KMS-11 (cell line): ENCODE data around the gene TRAPPC5.

Experiments
- H2AFZ ChIP-seq: fragments of 200-600 bp; sonication (generic); 2 replicates; pipeline ENCODE4 v1.6.1; 2016; ENCODE audit warnings: antibody characterized with exemption, mixed run types, low read depth
- H3K27ac ChIP-seq: fragments of 200-600 bp; sonication (generic); 2 replicates; pipeline ENCODE4 v1.6.1; 2016; ENCODE audit warnings: mild to moderate bottlenecking, mixed run types
- H3K27me3 ChIP-seq: fragments of 200-600 bp; sonication (generic); 2 replicates; pipeline ENCODE4 v1.6.1; 2017; ENCODE audit warnings: mild to moderate bottlenecking, low read depth, mixed run types, moderate library complexity; ENCODE audit not compliant: insufficient read depth
- H3K36me3 ChIP-seq: fragments of 200-600 bp; sonication (generic); 2 replicates; pipeline ENCODE4 v1.6.1; 2017; ENCODE audit warnings: mild to moderate bottlenecking, mixed run types; ENCODE audit not compliant: insufficient read depth
- H3K4me1 ChIP-seq: fragments of 200-600 bp; sonication (generic); 2 replicates; pipeline ENCODE4 v1.6.1; 2016; ENCODE audit warnings: mild to moderate bottlenecking, low read depth, mixed run types; ENCODE audit not compliant: poor library complexity, severe bottlenecking
- H3K4me2 ChIP-seq: fragments of 200-600 bp; sonication (generic); 2 replicates; pipeline ENCODE4 v1.7.0; 2016; ENCODE audit warnings: mild to moderate bottlenecking, mixed run types
- H3K4me3 ChIP-seq: fragments of 200-600 bp; sonication (generic); IDR thresholded peaks from 2 replicates; pipeline ENCODE4 v1.6.1; 2017; ENCODE audit warnings: low read depth, low read length, mixed read lengths; ENCODE audit not compliant: insufficient read depth
- H3K79me2 ChIP-seq: fragments of 200-600 bp; sonication (generic); 2 replicates; pipeline ENCODE4 v1.6.1; 2016; ENCODE audit warnings: low read depth, mixed run types; ENCODE audit not compliant: insufficient read depth
- H3K9ac ChIP-seq: fragments of 200-600 bp; sonication (generic); 2 replicates; pipeline ENCODE4 v1.6.1; 2016; ENCODE audit warnings: mild to moderate bottlenecking, mixed run types
- H4K20me1 ChIP-seq: fragments of 200-600 bp; sonication (generic); 2 replicates; pipeline ENCODE4 v1.6.1; 2016; ENCODE audit warnings: mild to moderate bottlenecking, mixed run types; ENCODE audit not compliant: insufficient read depth
- CTCF ChIP-seq: fragments of 200-600 bp; sonication (generic); conservative IDR thresholded peaks from 2 replicates; pipeline ENCODE4 v1.6.1; 2017; ENCODE audit warnings: low read depth, mild to moderate bottlenecking, antibody characterized with exemption, low read length, moderate library complexity, mixed read lengths

Gene TRAPPC5

GRCh38 chr19:7715671-7716070 lies 35.0 kb downstream of the TRAPPC5 start:
- Histone ChIP-seq H3K27me3 (peaks cover 24% of the 10 kb centered on the region), H3K79me2 (no peaks in the 10 kb centered on the region), H3K4me1 (no peaks in the 10 kb centered on the region), H3K27ac (no peak overlapping the region), H2AFZ (no peak overlapping the region), H3K4me3 (no peak overlapping the region), H3K4me2 (no peak overlapping the region), H3K36me3 (no peaks in the 10 kb centered on the region), H3K9ac (no peak overlapping the region), H4K20me1 (no peaks in the 10 kb centered on the region)
- TF ChIP-seq CTCF: no peak

GRCh38 chr19:7716762-7717161 lies 36.1 kb downstream of the TRAPPC5 start:
- TF ChIP-seq CTCF: no peak
- H4K20me1 ChIP-seq: no peaks in the 10 kb centered on the region
- no peak overlapping the region for H3K27ac ChIP-seq
- H3K4me3 ChIP-seq: no peak overlapping the region
- H3K4me2 ChIP-seq: no peak overlapping the region
- no peak overlapping the region for H3K9ac ChIP-seq
- H2AFZ ChIP-seq: no peak overlapping the region
- no peaks in the 10 kb centered on the region for H3K79me2 ChIP-seq
- no peaks in the 10 kb centered on the region for H3K36me3 ChIP-seq
- peaks cover 27% of the 10 kb centered on the region for H3K27me3 ChIP-seq
- H3K4me1 ChIP-seq: no peaks in the 10 kb centered on the region

- TF ChIP-seq CTCF: no peak
Measured at GRCh38 chr19:7718668-7719067, 38.0 kb downstream of the TRAPPC5 start.

GRCh38 chr19:7720351-7720750 lies 39.7 kb downstream of the TRAPPC5 start:
- Histone ChIP-seq H3K27me3 (peaks cover 50% of the 10 kb centered on the region), H3K4me1 (no peaks in the 10 kb centered on the region), H3K27ac (no peak overlapping the region), H3K4me3 (no peak overlapping the region), H3K79me2 (no peaks in the 10 kb centered on the region), H3K36me3 (no peaks in the 10 kb centered on the region), H4K20me1 (no peaks in the 10 kb centered on the region), H2AFZ (no peak overlapping the region), H3K9ac (no peak overlapping the region), H3K4me2 (no peak overlapping the region)
- TF ChIP-seq CTCF: no peak

More at GRCh38 chr19:7718668-7719067, 38.0 kb downstream of the TRAPPC5 start:
- no peaks in the 10 kb centered on the region for H3K79me2 ChIP-seq
- no peak overlapping the region for H2AFZ ChIP-seq
- H3K27ac ChIP-seq: no peak overlapping the region
- H3K9ac ChIP-seq: no peak overlapping the region
- no peaks in the 10 kb centered on the region for H3K36me3 ChIP-seq
- no peak overlapping the region for H3K4me3 ChIP-seq
- no peak overlapping the region for H3K4me2 ChIP-seq
- no peaks in the 10 kb centered on the region for H4K20me1 ChIP-seq
- H3K4me1 ChIP-seq: no peaks in the 10 kb centered on the region
- peaks cover 42% of the 10 kb centered on the region for H3K27me3 ChIP-seq
